Adrenal gland (tissue), 12 donors: Measurements from ENCODE around the gene MGST2. TPM values are rescaled to one million over a fixed set of nuclear protein-coding genes. Genes with fewer than 3 reads are reported as not detected.

Source experiments
- DNase-seq, 7 donors: peaks; one replicate each; pipeline ENCODE4 v3.0.0-alpha.2; 2019 to 2020
- H3K27ac ChIP-seq, 5 donors: fragments of 200-600 bp; sonication (generic) in 4 of 5; 1 replicate in 3 of 5; 2 replicates in 2 of 5; pipeline versions ENCODE4 v1.5.1 to v1.8.0; 2016 to 2020; ENCODE audit warnings: mild to moderate bottlenecking in 1 of 5
- H3K27me3 ChIP-seq: fragments of 200-600 bp; 2 replicates; pipeline ENCODE4 v1.8.0; 2021
- H3K36me3 ChIP-seq, 2 donors: fragments of 200-600 bp; replicated peaks in 1 of 2; 1 replicate in 1 of 2; 2 replicates in 1 of 2; pipeline versions ENCODE4 v1.5.1 to v1.8.0; 2018 to 2022
- H3K4me1 ChIP-seq, 2 donors: fragments of 200-600 bp; replicated peaks in 1 of 2; 1 replicate in 1 of 2; 2 replicates in 1 of 2; pipeline versions ENCODE4 v1.5.1 to v1.8.0; 2018 to 2021
- H3K4me3 ChIP-seq, 4 donors: fragments of 200-600 bp; sonication (generic) in 3 of 4; one replicate each; pipeline ENCODE4 v1.5.1; 2016 to 2018
- H3K9me3 ChIP-seq, 3 donors: fragments of 200-600 bp; sonication (generic) in 1 of 3; replicated peaks in 1 of 3; 1 replicate in 2 of 3; 2 replicates in 1 of 3; pipeline versions ENCODE4 v1.5.1 to v1.8.0; 2016 to 2021
- CTCF ChIP-seq, 6 experiments: fragments of 450-650 bp in 4 of 6; fragments of 200-600 bp in 2 of 6; sonication (generic) in 1 of 6; IDR thresholded peaks; 1 replicate in 5 of 6; 2 replicates in 1 of 6; pipeline versions ENCODE4 v1.5.1 to v1.8.0; 2016 to 2021; ENCODE audit warnings: antibody characterized with exemption in 6 of 6, mild to moderate bottlenecking in 2 of 6, moderate library complexity in 1 of 6
- POLR2A ChIP-seq, 2 donors: fragments of 450-650 bp; IDR thresholded peaks; one replicate each; pipeline ENCODE4 v1.6.1; 2017; ENCODE audit warnings: antibody characterized with exemption in 2 of 2, mild to moderate bottlenecking in 2 of 2, moderate library complexity in 1 of 2
- WGBS, 4 donors: extraction: QIAGEN DNeasy Blood & Tissue Kit in 2 of 4; methylation state at CpG; one replicate each; pipeline versions ENCODE4 v1.1.5 to v1.1.7; 2013 to 2017; 5-methylcytosine and 5-hydroxymethylcytosine counted together
- intact Hi-C, 2 donors: fragments of 100-400 bp; cut with DNase I; formaldehyde crosslinking; loops; one replicate each; pipeline versions ENCODE4 v1.14.1 to v1.15.0; 2022 to 2023
- polyA plus RNA-seq, 3 donors: library from polyadenylated mRNA; stranded (reverse); fragments of 200-250 nt in 2 of 3; fragments of 350-450 nt in 1 of 3; fragmentation: Illumina TruSeq in 1 of 3; extraction: RNeasy Lipid Tissue Mini Kit (QIAGEN cat#74804) in 1 of 3; gene quantifications; one replicate each; pipeline ENCODE4 v1.2.3, GENCODE V29; 2013 to 2014
- total RNA-seq, 9 donors: library from RNA; depleted of rRNA in 4 of 9; stranded (reverse); fragments of >200 nt in 4 of 9; fragments of 120-200 nt in 1 of 9; fragmentation: NEBNext Ultra II Directional in 1 of 9; extraction: Animal tissue kit (Norgen Biotek cat#: 25700) in 1 of 9; gene quantifications; one replicate each; pipeline versions ENCODE4 v1.1.0 to v1.2.4, GENCODE V29; 2013 to 2023
- donor health status: healthy with polysubstance abuse.
- donor health status: Bipolar disorder and iron deficiency.
- donor health status: DM: yes; HTN: yes; CAD: no.
- donor health status: DM: no; HTN: no; CAD: no.
- donor health status: DM: no; HTN: no; CAD: no.
- donor health status: DM: yes; HTN: yes; CAD: no.

MGST2 gene
- total and polyA plus RNA-seq, 12 donors: 95.5 to 271 (median 134) TPM

DNA sequence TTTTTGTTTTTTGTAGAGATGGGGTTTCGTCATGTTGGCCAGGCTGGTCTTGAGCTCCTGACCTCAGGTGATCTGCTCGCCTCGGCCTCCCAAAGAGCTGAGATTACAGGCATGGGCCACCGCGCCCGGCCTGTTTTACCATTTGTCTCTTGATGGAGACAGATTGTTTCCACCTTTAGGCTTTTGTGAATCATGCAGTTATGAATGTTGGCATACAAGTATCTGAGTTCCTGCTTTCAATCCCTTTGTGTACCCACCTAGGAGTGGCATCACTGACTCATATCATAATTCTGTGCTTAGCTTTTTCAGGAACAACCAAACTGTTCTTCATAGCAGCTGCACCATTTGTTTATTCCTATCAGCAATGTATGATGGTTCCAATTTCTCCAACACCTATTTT, 20.2 kb upstream of the MGST2 start:
- WGBS, 4 donors: 96 to 98% (median 96%) methylated on average over 6 of the region's 6 CpGs
- TF ChIP-seq CTCF (IDR thresholded peaks at IDR 0.05) (no peak), POLR2A (IDR thresholded peaks at IDR 0.05) (no peak)
- DNase-seq: no peak
- Histone ChIP-seq H3K9me3 (no peaks in the 10 kb centered on the region), H3K4me3 (no peak overlapping the region), H3K27ac (no peak overlapping the region), H3K27me3 (no peaks in the 10 kb centered on the region), H3K36me3 (no peaks in the 10 kb centered on the region), H3K4me1 (no peaks in the 10 kb centered on the region)
- intact Hi-C loops: loop anchor here (5.0 to 10.0 kb wide), 2 partner anchors 38 to 151 kb away; no protein-coding TSS in a partner anchor

DNA sequence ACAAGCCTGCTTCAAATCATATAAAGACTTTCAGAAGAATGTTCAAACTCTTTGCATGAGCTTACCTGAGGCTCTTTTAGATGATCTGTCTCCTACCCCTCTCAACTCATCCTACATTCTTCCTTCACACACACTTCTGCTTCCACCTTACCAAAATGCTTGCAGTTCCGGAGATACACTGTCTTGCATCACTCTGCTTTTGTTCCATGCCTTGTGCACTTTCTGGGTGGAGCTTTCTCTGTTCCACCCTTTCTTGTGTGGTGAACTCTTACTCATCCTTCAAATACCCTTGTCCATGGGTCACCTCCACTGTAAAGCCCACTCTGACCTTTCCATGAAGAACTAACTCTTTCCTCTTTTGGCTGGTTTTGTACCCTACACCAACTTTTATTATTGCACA, 18.4 kb upstream of the MGST2 start:
- Histone ChIP-seq H3K27ac (no peak overlapping the region), H3K27me3 (no peaks in the 10 kb centered on the region), H3K36me3 (no peaks in the 10 kb centered on the region), H3K9me3 (no peaks in the 10 kb centered on the region), H3K4me3 (no peak overlapping the region), H3K4me1 (peaks cover 0 to 5% of the 10 kb centered on the region in 2 donors)
- DNase-seq: no peak
- TF ChIP-seq CTCF (IDR thresholded peaks at IDR 0.05): no peak
- 74 to 93% (median 89%) methylated on average over 1 of the region's 1 CpG for WGBS, 4 donors
- intact Hi-C loops: loop anchor here (5.0 to 10.0 kb wide), 2 partner anchors 40 to 152 kb away; no protein-coding TSS in a partner anchor

DNA sequence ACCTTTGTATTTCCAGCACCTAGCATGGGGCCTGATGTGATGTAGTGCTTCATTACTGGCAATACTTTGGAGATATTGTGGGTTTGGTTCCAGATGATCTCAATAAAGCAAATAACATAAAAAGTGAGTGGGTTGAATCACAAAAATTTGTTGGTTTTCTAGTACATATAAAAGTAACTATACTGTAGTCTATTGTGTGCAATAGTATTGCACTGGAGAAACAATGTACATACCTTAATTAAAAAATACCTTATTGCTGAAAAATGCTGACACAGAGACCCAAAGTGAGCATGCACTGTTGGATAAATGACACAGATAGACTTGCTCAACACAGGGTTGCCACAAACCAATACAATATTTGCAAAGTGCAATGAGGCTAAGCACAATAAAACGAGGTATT, 17.7 kb upstream of the MGST2 start:
- intact Hi-C loops: loop anchor here (5.0 to 10.0 kb wide), 2 partner anchors 41 to 153 kb away; no protein-coding TSS in a partner anchor
- Histone ChIP-seq H3K4me1 (peaks cover 0 to 5% of the 10 kb centered on the region in 2 donors), H3K4me3 (no peak overlapping the region), H3K9me3 (no peaks in the 10 kb centered on the region), H3K36me3 (no peaks in the 10 kb centered on the region), H3K27ac (no peak overlapping the region), H3K27me3 (no peaks in the 10 kb centered on the region)
- 71 to 93% (median 81%) methylated on average over 1 of the region's 1 CpG for WGBS, 4 donors
- TF ChIP-seq POLR2A (IDR thresholded peaks at IDR 0.05) (no peak), CTCF (IDR thresholded peaks at IDR 0.05) (no peak)
- no peak for DNase-seq

DNA sequence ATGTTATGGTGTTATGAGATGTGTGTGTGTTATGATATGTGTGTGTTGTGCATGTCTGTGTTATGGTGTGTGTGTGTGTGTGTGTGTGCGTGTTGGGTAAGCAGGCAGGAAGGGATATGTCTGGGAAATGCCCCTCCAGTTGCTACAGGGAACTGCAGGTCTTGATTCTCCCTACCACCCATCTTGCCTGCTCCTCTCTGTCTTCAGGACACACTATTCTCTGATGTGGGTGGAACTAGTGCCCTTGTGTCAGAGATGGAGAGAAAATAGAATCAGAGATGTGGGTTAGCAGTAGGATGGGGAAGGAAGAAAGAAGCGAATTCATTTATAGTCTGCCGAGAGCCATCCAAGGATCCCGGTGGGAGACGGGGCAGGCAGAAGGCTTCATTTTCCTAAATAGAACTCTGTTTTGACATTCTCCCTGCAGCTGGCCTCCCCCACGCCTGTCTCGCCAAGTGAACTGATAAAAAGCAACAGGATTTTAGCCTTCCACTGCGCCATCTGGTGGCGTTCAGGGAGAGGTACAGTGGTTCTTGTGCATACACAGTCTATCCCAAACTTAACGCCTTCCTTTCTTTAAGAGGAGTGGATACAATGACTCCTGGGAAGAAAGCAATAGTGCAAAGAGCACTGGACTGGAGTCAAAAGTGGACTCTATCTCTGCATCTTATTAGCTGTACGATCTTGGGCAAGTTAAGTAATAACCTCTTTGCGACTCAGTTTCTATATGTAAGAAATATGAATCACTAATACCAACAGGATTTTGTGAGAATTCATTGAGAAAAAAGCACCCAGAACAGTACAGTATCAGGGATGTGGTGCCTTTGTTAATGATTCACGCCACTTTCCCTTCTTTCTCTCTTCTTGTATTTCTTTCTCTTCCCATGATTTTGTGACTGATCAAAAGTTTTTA, 14.1 kb upstream of the MGST2 start:
- intact Hi-C loops: loop anchor here in 1 of 2 donors (5.0 kb wide), 1 partner anchor 49 kb away; no protein-coding TSS in a partner anchor

More for the DNA sequence above, 14.1 kb upstream of the MGST2 start:
- Histone ChIP-seq H3K36me3 (no peaks in the 10 kb centered on the region), H3K9me3 (no peaks in the 10 kb centered on the region), H3K27ac (no peak overlapping the region), H3K4me1 (peaks cover 0 to 5% of the 10 kb centered on the region in 2 donors), H3K4me3 (no peak overlapping the region), H3K27me3 (no peaks in the 10 kb centered on the region)
- TF ChIP-seq POLR2A (IDR thresholded peaks at IDR 0.05) (no peak), CTCF (IDR thresholded peaks at IDR 0.05) (peak; percentile 84 to 94 (median 92))
- WGBS, 4 donors: 9 to 20% (median 11%) methylated on average over 13 of the region's 13 CpGs
- DNase-seq: peak; percentile 75 to 94 (median 88)
